GM06990 (cell line): ENCODE results near the gene NFE2L2.

Experiments used
- DNase-seq: peaks from one replicate; pipeline ENCODE4 v3.0.0-alpha.2; 2011; ENCODE audit not compliant: insufficient read length; ENCODE audit errors: extremely low read depth
- H3K27me3 ChIP-seq: replicated peaks from 2 replicates; pipeline ENCODE4 v1.6.0; 2011; ENCODE audit warnings: low read length; ENCODE audit not compliant: control insufficient read depth, insufficient read depth
- H3K36me3 ChIP-seq: 2 replicates; pipeline ENCODE4 v1.5.1; 2011; ENCODE audit warnings: low read length; ENCODE audit not compliant: control insufficient read depth, insufficient read depth
- H3K4me3 ChIP-seq: replicated peaks from 2 replicates; pipeline ENCODE4 v1.5.1; 2011; ENCODE audit warnings: low read depth, mild to moderate bottlenecking, control low read depth, low read length
- TF ChIP-seq, protein P1 (sequence below): IDR thresholded peaks from 2 replicates; pipeline ENCODE4 v1.5.1; 2011; ENCODE audit warnings: low read length, control low read depth, mild to moderate bottlenecking, inconsistent platforms; ENCODE audit not compliant: insufficient read depth, poor library complexity, severe bottlenecking

NFE2L2 gene

DNA sequence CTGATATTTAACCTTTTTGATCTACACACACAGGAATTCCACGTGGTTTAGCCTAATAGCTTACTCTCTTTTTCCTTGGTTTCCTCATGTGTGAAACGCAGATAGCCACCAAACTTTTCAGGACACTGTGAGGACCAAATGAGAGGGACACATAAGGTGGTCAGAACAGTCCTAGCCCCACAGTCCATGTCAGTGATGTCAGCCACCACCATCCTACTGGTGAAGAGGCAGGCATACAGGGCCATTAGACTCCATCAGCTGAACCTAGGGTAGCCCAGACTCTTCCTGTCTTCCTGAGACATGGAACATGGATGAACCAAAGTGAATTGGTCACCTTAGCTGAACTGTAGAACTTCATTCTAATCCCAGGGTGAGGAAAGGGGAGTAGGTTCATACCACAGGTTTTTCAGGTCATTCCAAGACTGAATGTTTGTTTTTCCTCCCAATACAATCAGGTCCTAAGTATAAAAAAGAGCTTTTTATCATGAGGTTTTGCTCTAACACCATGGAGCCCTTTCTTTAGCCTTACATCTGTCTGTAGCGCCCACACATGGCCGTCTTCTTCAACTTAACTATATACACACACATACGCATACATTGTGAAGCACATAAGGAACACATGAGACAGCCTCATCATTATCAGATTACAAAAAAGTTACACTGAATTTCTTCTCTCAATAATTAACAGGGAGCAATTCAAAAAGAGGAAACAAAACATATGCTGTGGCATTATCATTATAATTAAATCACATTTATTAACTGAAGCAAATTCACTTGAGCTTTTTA is 18.5 kb upstream of the NFE2L2 start:
- no peaks in the 10 kb centered on the region for H3K36me3 ChIP-seq
- no peak overlapping the region for H3K4me3 ChIP-seq
- TF ChIP-seq, protein P1, sequence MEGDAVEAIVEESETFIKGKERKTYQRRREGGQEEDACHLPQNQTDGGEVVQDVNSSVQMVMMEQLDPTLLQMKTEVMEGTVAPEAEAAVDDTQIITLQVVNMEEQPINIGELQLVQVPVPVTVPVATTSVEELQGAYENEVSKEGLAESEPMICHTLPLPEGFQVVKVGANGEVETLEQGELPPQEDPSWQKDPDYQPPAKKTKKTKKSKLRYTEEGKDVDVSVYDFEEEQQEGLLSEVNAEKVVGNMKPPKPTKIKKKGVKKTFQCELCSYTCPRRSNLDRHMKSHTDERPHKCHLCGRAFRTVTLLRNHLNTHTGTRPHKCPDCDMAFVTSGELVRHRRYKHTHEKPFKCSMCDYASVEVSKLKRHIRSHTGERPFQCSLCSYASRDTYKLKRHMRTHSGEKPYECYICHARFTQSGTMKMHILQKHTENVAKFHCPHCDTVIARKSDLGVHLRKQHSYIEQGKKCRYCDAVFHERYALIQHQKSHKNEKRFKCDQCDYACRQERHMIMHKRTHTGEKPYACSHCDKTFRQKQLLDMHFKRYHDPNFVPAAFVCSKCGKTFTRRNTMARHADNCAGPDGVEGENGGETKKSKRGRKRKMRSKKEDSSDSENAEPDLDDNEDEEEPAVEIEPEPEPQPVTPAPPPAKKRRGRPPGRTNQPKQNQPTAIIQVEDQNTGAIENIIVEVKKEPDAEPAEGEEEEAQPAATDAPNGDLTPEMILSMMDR, result no peak
- H3K27me3 ChIP-seq, result no peaks in the 10 kb centered on the region
- DNase-seq, result no peak

DNA sequence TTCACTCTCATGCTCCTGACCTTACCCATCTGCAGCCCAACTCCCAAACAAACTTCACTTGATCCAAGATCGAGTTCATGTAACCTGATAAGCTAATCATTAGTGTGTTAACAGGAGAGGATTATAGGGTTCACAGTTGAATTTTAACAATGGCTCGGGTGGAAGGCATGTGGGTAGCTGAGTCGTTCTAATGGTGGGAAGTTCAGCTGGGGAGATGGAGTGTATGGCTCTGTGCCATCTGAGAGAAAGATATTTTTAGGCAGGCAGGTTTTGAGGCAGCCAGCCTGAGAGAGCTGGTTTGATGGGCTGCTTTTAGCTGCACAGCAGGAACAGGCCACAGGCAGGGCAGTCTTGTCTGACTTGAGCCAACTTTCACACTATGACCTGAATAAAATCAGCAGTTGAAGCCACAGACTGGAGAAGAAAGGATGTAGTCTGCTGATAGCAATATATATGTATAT is 17.7 kb upstream of the NFE2L2 start:
- Histone ChIP-seq H3K4me3 (no peak overlapping the region), H3K36me3 (no peaks in the 10 kb centered on the region), H3K27me3 (no peaks in the 10 kb centered on the region)
- TF ChIP-seq, protein P1, result no peak
- no peak for DNase-seq

DNA sequence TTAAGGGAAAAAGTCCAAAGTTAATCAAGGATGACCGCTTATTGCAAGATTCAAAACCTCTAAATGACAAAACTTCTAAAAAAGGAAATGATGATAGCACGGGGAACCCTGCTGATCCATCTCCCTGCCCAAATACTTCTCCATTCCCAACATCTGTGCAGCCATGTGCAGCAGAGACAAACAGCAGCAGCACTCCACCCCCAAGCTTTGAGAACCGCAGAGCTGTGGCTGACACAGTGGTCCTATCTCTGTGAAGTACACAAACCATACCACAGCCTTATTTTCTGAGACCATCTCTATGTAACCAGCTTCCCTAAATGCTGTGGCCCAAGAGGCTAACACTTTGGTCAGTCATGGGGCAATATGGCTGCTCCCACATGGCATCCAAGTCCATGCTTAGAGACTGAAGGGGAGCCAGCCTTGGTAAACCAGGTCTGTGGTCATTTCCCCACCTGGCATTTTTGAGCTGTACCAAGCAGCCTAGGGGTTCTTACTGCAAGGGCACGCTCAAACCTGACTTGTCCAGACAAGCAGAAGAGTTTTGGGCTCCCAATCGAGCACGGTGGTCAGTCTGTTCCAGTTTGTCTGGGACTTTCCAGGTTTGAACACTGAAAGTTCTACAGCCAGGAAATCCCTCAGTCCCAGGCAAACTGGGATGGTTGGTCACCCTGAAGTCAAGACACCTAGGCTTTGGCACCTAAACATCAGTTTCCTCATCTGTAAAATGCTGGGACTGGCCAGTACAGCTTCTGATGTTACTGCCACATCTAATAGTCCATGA is 17.1 kb upstream of the NFE2L2 start:
- Histone ChIP-seq H3K4me3 (no peak overlapping the region), H3K27me3 (no peaks in the 10 kb centered on the region), H3K36me3 (no peaks in the 10 kb centered on the region)
- TF ChIP-seq, protein P1, result no peak
- peak; percentile 51 for DNase-seq

DNA sequence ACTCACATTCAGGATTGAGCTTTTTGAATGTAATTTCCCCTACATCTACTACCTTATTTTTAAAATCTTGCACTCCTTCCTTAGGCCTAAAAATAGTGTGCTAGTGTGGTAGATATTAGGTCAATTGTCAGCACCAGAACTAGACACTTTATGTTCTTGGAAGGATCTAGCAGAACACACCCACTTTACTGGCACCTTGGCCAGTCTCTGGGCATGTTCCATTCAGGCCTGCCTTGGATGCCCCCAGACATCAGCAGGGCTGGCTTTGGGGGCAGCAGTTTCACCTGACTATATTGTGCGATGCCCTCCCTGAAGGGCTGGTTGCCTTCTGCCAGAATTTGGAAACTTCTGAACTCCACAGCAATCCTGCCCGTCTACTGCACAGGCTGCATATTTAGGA is 15.3 kb upstream of the NFE2L2 start:
- no peaks in the 10 kb centered on the region for H3K27me3 ChIP-seq
- H3K4me3 ChIP-seq, result no peak overlapping the region
- DNase-seq, result no peak
- no peaks in the 10 kb centered on the region for H3K36me3 ChIP-seq
- TF ChIP-seq, protein P1, result no peak

DNA sequence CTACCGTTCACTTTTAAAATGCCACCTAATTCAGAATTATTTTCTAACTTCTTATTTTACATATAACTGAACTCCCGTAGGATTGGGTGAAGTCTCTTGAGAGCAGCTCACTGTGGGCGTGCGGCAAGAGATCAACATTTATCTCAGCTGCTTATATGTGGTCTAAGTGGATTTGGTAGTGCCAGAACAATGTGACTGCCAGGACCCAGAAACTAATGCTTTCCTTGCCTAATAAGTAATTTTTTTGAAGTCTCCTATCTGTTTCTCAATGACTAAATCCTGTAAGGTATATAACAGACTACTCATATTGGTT is 11.2 kb upstream of the NFE2L2 start:
- no peak for DNase-seq
- TF ChIP-seq, protein P1, result no peak
- no peak overlapping the region for H3K4me3 ChIP-seq
- no peaks in the 10 kb centered on the region for H3K36me3 ChIP-seq
- no peaks in the 10 kb centered on the region for H3K27me3 ChIP-seq
